Measurements from ENCODE around the gene CD83.

GRCh38 chr6:14094721-14095120 is 22.9 kb upstream of the CD83 start:
- TF ChIP-seq POLR2A (IDR thresholded peaks at IDR 0.05), result no peak
- no peak for TF ChIP-seq CTCF (IDR thresholded peaks at IDR 0.05)
